Adrenal gland (tissue), 12 donors: ENCODE data around the gene SEPTIN3. TPM values are rescaled to one million over a fixed set of nuclear protein-coding genes. Genes with fewer than 3 reads are reported as not detected.

ENCODE experiments used
- DNase-seq, 7 donors: peaks; one replicate each; pipeline ENCODE4 v3.0.0-alpha.2; 2019 to 2020
- H3K27ac ChIP-seq, 5 donors: fragments of 200-600 bp; sonication (generic) in 4 of 5; 1 replicate in 3 of 5; 2 replicates in 2 of 5; pipeline versions ENCODE4 v1.5.1 to v1.8.0; 2016 to 2020; ENCODE audit warnings: mild to moderate bottlenecking in 1 of 5
- H3K27me3 ChIP-seq: fragments of 200-600 bp; 2 replicates; pipeline ENCODE4 v1.8.0; 2021
- H3K36me3 ChIP-seq, 2 donors: fragments of 200-600 bp; replicated peaks in 1 of 2; 1 replicate in 1 of 2; 2 replicates in 1 of 2; pipeline versions ENCODE4 v1.5.1 to v1.8.0; 2018 to 2022
- H3K4me1 ChIP-seq, 2 donors: fragments of 200-600 bp; replicated peaks in 1 of 2; 1 replicate in 1 of 2; 2 replicates in 1 of 2; pipeline versions ENCODE4 v1.5.1 to v1.8.0; 2018 to 2021
- H3K4me3 ChIP-seq, 4 donors: fragments of 200-600 bp; sonication (generic) in 3 of 4; one replicate each; pipeline ENCODE4 v1.5.1; 2016 to 2018
- H3K9me3 ChIP-seq, 3 donors: fragments of 200-600 bp; sonication (generic) in 1 of 3; replicated peaks in 1 of 3; 1 replicate in 2 of 3; 2 replicates in 1 of 3; pipeline versions ENCODE4 v1.5.1 to v1.8.0; 2016 to 2021
- CTCF ChIP-seq, 6 experiments: fragments of 450-650 bp in 4 of 6; fragments of 200-600 bp in 2 of 6; sonication (generic) in 1 of 6; IDR thresholded peaks; 1 replicate in 5 of 6; 2 replicates in 1 of 6; pipeline versions ENCODE4 v1.5.1 to v1.8.0; 2016 to 2021; ENCODE audit warnings: antibody characterized with exemption in 6 of 6, mild to moderate bottlenecking in 2 of 6, moderate library complexity in 1 of 6
- POLR2A ChIP-seq, 2 donors: fragments of 450-650 bp; IDR thresholded peaks; one replicate each; pipeline ENCODE4 v1.6.1; 2017; ENCODE audit warnings: antibody characterized with exemption in 2 of 2, mild to moderate bottlenecking in 2 of 2, moderate library complexity in 1 of 2
- WGBS, 4 donors: extraction: QIAGEN DNeasy Blood & Tissue Kit in 2 of 4; methylation state at CpG; one replicate each; pipeline versions ENCODE4 v1.1.5 to v1.1.7; 2013 to 2017; 5-methylcytosine and 5-hydroxymethylcytosine counted together
- intact Hi-C, 2 donors: fragments of 100-400 bp; cut with DNase I; formaldehyde crosslinking; loops; one replicate each; pipeline versions ENCODE4 v1.14.1 to v1.15.0; 2022 to 2023
- polyA plus RNA-seq, 3 donors: library from polyadenylated mRNA; stranded (reverse); fragments of 200-250 nt in 2 of 3; fragments of 350-450 nt in 1 of 3; fragmentation: Illumina TruSeq in 1 of 3; extraction: RNeasy Lipid Tissue Mini Kit (QIAGEN cat#74804) in 1 of 3; gene quantifications; one replicate each; pipeline ENCODE4 v1.2.3, GENCODE V29; 2013 to 2014
- total RNA-seq, 9 donors: library from RNA; depleted of rRNA in 4 of 9; stranded (reverse); fragments of >200 nt in 4 of 9; fragments of 120-200 nt in 1 of 9; fragmentation: NEBNext Ultra II Directional in 1 of 9; extraction: Animal tissue kit (Norgen Biotek cat#: 25700) in 1 of 9; gene quantifications; one replicate each; pipeline versions ENCODE4 v1.1.0 to v1.2.4, GENCODE V29; 2013 to 2023
- donor health status: healthy with polysubstance abuse.
- donor health status: Bipolar disorder and iron deficiency.
- donor health status: DM: yes; HTN: yes; CAD: no.
- donor health status: DM: no; HTN: no; CAD: no.
- donor health status: DM: no; HTN: no; CAD: no.
- donor health status: DM: yes; HTN: yes; CAD: no.

SEPTIN3 gene
- total and polyA plus RNA-seq, 12 donors, result 0.14 to 7.4 (median 2.1) TPM; not detected in 2

- TF ChIP-seq CTCF (IDR thresholded peaks at IDR 0.05) (no peak), POLR2A (IDR thresholded peaks at IDR 0.05) (no peak)
- 93 to 100% (median 95%) methylated on average over 1 to 5 of the region's 5 CpGs for WGBS, 4 donors
- no peaks in the 10 kb centered on the region for H3K9me3 ChIP-seq
- no peaks in the 10 kb centered on the region for H3K4me1 ChIP-seq
- intact Hi-C loops, result no loop called here
- H3K36me3 ChIP-seq, result no peaks in the 10 kb centered on the region
- no peaks in the 10 kb centered on the region for H3K27me3 ChIP-seq
- H3K27ac ChIP-seq, result no peak overlapping the region
- DNase-seq, result no peak
- H3K4me3 ChIP-seq, result no peak overlapping the region
Measured at GRCh38 chr22:41987276-41987675, 18.0 kb downstream of the SEPTIN3 start.

DNA sequence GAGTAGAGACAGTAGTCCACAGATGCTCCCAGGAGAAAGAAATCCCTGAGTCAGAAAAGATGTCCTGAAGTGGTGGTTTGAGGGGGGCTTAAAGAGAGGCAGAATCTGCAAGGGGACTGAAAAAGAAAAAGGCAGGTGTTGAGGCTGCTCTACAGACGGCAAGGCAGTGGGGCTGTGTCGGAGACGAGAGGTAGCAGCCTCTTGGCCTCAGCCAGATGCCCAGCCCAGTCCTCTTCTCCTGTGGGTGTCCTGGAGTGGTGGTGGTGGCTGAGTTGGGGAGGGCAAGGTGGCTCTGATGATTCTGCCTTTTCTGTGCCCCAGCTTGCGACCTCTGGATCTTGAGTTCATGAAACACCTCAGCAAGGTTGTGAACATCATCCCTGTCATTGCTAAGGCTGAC is 20.0 kb downstream of the SEPTIN3 start:
- Histone ChIP-seq H3K27me3 (no peaks in the 10 kb centered on the region), H3K36me3 (no peaks in the 10 kb centered on the region), H3K4me3 (no peak overlapping the region), H3K27ac (no peak overlapping the region), H3K4me1 (no peaks in the 10 kb centered on the region), H3K9me3 (no peaks in the 10 kb centered on the region)
- DNase-seq, result peak in 1 of 7 donors; percentile 21
- 79 to 93% (median 83%) methylated on average over 4 of the region's 4 CpGs for WGBS, 4 donors
- TF ChIP-seq CTCF (IDR thresholded peaks at IDR 0.05), result no peak
- no peak for TF ChIP-seq POLR2A (IDR thresholded peaks at IDR 0.05)
- intact Hi-C loops, result no loop called here

GRCh38 chr22:41991111-41991510 is 21.9 kb downstream of the SEPTIN3 start:
- WGBS, 4 donors, result 84 to 89% (median 88%) methylated on average over 7 of the region's 7 CpGs
- Histone ChIP-seq H3K36me3 (no peaks in the 10 kb centered on the region), H3K4me3 (no peak overlapping the region), H3K27me3 (no peaks in the 10 kb centered on the region), H3K9me3 (no peaks in the 10 kb centered on the region), H3K4me1 (no peaks in the 10 kb centered on the region), H3K27ac (no peak overlapping the region)
- peak in 2 of 7 donors; percentile 7 to 35 for DNase-seq
- TF ChIP-seq POLR2A (IDR thresholded peaks at IDR 0.05) (no peak), CTCF (IDR thresholded peaks at IDR 0.05) (no peak)
- intact Hi-C loops, result no loop called here

- Histone ChIP-seq H3K36me3 (no peaks in the 10 kb centered on the region), H3K27ac (no peak overlapping the region), H3K27me3 (no peaks in the 10 kb centered on the region), H3K4me3 (no peak overlapping the region), H3K4me1 (no peaks in the 10 kb centered on the region), H3K9me3 (no peaks in the 10 kb centered on the region)
- no peak for TF ChIP-seq POLR2A (IDR thresholded peaks at IDR 0.05)
- TF ChIP-seq CTCF (IDR thresholded peaks at IDR 0.05), result no peak
- WGBS, 4 donors, result 87 to 90% (median 89%) methylated on average over 5 of the region's 5 CpGs
- peak in 2 of 7 donors; percentile 1 to 9 for DNase-seq
- intact Hi-C loops, result no loop called here
Measured at GRCh38 chr22:41992496-41992895, 23.3 kb downstream of the SEPTIN3 start.
